ENCODE results near the gene DAAM2. TPM values are rescaled to one million over a fixed set of nuclear protein-coding genes. Genes with fewer than 3 reads are reported as not detected.

Gene DAAM2
- total and polyA plus RNA-seq, 9 of the 15 experiments (the other 6 are each of a cell fraction or from before 2014, with no cell fraction given), result 0.01 to 0.07 TPM; not detected in 7

- Histone ChIP-seq H3K4me3 (no peak overlapping the region), H2AFZ (ENCODE audit: low read depth, low read length) (no peak overlapping the region), H3K4me1 (replicated peaks in 1 of 2; ENCODE audit: control insufficient read depth in 2 of 2, insufficient read depth in 2 of 2, low read length in 2 of 2) (no peaks in the 10 kb centered on the region), H3K27ac (ENCODE audit: extremely low read depth, low read depth, low read length) (no peak overlapping the region), H3K79me2 (ENCODE audit: control insufficient read depth, insufficient read depth, low read length) (no peaks in the 10 kb centered on the region), H3K27me3 (ENCODE audit: control insufficient read depth in 2 of 2, insufficient read depth in 2 of 2, low read length in 2 of 2) (no peaks in the 10 kb centered on the region; a peak in 1 of 5 replicates), H3K9me3 (replicated peaks; ENCODE audit: control insufficient read depth, insufficient read depth, low read depth, low read length) (peaks cover 5% of the 10 kb centered on the region), H3K36me3 (ENCODE audit: control insufficient read depth, insufficient read depth, low read length) (peaks cover 6% of the 10 kb centered on the region; the same call in 1 of the 3 replicates), H4K20me1 (replicated peaks; ENCODE audit: control insufficient read depth, insufficient read depth, low read length) (no peaks in the 10 kb centered on the region; the same call in 1 of the 2 replicates), H3K9me1 (ENCODE audit: control insufficient read depth, insufficient read depth, low read length) (no peaks in the 10 kb centered on the region), H3K9ac (ENCODE audit: insufficient read depth in 1 of 2, low read depth in 2 of 2, low read length in 2 of 2) (no peak overlapping the region), H3K4me2 (ENCODE audit: insufficient read depth, low read length) (no peak overlapping the region)
- POLR2A ChIA-PET, result interaction anchor here (0.6 to 2.1 kb wide), 4 partner anchors 9 to 517 kb away, joined by 3 to 5 read pairs (median 3); no protein-coding TSS in a partner anchor
- TF ChIP-seq TAF9B (IDR thresholded peaks at IDR 0.05; ENCODE audit: partially characterized antibody) (no peak), CAMTA2 (CRISPR knock-in tag; conservative IDR thresholded peaks at IDR 0.05) (no peak), HMGXB4 (CRISPR knock-in tag; IDR thresholded peaks at IDR 0.05) (no peak), E2F5 (CRISPR knock-in tag; IDR thresholded peaks at IDR 0.05) (no peak), BRD9 (IDR thresholded peaks at IDR 0.05; ENCODE audit: low read depth, partially characterized antibody) (no peak), XRCC5 (IDR thresholded peaks at IDR 0.05; ENCODE audit: low read depth, low read length) (no peak), SAFB (IDR thresholded peaks at IDR 0.05; ENCODE audit: borderline replicate concordance, low read depth, low read length) (no peak), ZNF311 (CRISPR knock-in tag; IDR thresholded peaks at IDR 0.05) (no peak), MYC (IDR thresholded peaks at IDR 0.05; ENCODE audit: low read depth, low read length) (no peak), MYC (CRISPR knock-in tag; IDR thresholded peaks at IDR 0.05; ENCODE audit: borderline replicate concordance, low read depth) (no peak), LCOR (CRISPR knock-in tag; IDR thresholded peaks at IDR 0.05) (no peak), ZNF696 (CRISPR knock-in tag; conservative IDR thresholded peaks at IDR 0.05) (no peak), DACH1 (IDR thresholded peaks at IDR 0.05; ENCODE audit: partially characterized antibody) (no peak), CC2D1A (IDR thresholded peaks at IDR 0.05) (no peak)
- CTCF ChIA-PET (ENCODE audit: low intra/inter-chr PET ratio), result no interaction called here
- ATAC-seq, result no peak
- no peak for DNase-seq (ENCODE audit: extremely low read depth in 1 of 4, low spot score in 3 of 4)
- BruUV-seq (replicated peaks), result no TSS peak
- intact Hi-C loops (cut with micrococcal nuclease), result no loop called here
- FAIRE-seq, result no peak
- in situ Hi-C loops (cut with MboI), result no loop called here
- whole genome bisulfite sequencing (ENCODE audit: insufficient coverage, low coverage, missing lambda C conversion rate), result 20% methylated on average over 5 of the region's 5 CpGs
These were observed 131.2 kb downstream of the DAAM2 start for GRCh38 chr6:39923394-39923793.
